Femur (tissue), 1 donor: ENCODE results near the gene ATAD1.

ENCODE experiments used
- DNase-seq: peaks from one replicate; pipeline ENCODE4 v3.0.0-alpha.2; 2017

ATAD1 gene

DNA sequence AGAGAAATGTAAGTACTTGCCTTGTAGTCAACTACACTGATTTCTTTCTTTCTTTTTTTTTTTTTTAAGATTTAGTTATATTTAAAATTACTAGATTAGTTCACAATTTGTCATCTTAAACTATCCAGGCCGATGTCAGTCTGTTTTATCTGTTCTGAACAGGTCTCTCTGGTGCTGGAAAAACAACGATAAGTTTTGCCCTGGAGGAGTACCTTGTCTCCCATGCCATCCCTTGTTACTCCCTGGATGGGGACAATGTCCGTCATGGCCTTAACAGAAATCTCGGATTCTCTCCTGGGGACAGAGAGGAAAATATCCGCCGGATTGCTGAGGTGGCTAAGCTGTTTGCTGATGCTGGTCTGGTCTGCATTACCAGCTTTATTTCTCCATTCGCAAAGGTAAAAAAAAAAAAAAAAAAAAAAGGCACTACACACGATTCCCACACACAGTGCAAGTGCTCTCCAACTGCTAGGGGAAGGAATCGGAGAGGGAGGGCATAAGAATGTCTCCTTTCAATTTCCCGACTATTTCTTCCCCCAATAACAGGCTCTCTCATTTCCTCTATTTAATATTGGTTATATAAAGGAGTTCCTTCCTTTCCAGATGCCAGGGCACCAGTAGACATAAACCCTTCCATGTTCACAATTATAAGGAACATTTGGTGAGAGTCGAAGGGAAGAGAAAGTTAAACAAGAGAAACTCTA is 105.0 kb downstream of the ATAD1 start:
- no peak for DNase-seq

DNA sequence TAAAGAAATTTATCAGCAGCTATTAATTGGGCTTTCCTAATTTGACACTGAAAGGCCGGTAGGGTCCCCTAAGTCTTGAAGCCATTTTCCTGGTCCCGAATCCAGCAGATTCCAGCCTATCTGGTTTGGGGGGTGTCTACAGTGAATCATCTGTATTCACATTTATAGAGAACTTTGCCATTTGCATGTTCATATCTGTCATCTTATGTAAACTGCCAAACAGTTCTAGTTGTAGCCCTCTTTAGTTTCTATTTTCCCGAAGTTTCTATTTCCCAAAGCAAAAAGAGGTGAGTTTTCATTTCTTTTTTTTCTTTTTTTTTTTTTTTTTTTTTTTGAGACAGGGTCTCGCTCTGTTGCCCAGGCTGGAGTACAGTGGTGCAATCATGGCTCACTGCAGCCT is 110.8 kb downstream of the ATAD1 start:
- DNase-seq = no peak

GRCh38 chr10:87706731-87707130 is 111.3 kb downstream of the ATAD1 start:
- DNase-seq = no peak

GRCh38 chr10:87705339-87705738 is 112.7 kb downstream of the ATAD1 start:
- DNase-seq = no peak

DNA sequence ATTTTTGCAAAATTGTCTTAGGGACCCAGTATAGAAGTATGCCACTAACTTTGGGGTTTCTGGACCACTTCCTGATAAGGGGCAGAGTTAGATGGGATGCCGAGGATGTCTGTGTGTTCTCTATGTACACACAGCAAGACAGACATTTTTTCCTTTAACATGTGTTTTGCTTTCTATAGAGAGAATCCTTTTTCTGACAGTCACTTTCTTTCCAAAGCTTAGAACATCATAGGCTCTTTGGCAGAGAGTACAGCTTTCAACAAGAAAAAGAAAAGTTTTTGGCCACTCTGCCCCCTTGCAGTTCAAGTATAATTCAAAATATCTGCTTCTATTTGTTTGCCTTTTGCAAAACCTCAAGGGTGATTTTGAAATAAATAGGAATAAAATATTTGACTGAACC is 114.3 kb downstream of the ATAD1 start:
- no peak for DNase-seq

- DNase-seq = no peak
Observed at GRCh38 chr10:87702973-87703294, 115.1 kb downstream of the ATAD1 start.

- no peak for DNase-seq
Observed at GRCh38 chr10:87702260-87702972, 115.6 kb downstream of the ATAD1 start.
